Esophagus muscularis mucosa (tissue), 4 donors: ENCODE results near the gene CHPF2. TPM values are rescaled to one million over a fixed set of nuclear protein-coding genes. Genes with fewer than 3 reads are reported as not detected.
A peak's percentile ranks its signal among the peaks of the same experiment; 100 is the strongest.

Experiments used
- DNase-seq: peaks from one replicate; pipeline ENCODE4 v3.0.0-alpha.2; 2017; ENCODE audit errors: extremely low spot score
- H3K27ac ChIP-seq, 4 donors: fragments of 200-600 bp; sonication (generic); replicated peaks in 1 of 4; 1 replicate in 3 of 4; 2 replicates in 1 of 4; pipeline ENCODE4 v1.5.1; 2016 to 2019; ENCODE audit warnings: mild to moderate bottlenecking in 1 of 4
- H3K27me3 ChIP-seq, 4 donors: fragments of 200-600 bp; sonication (generic); one replicate each; pipeline versions ENCODE4 v1.5.1 to v1.6.0; 2016 to 2019
- H3K36me3 ChIP-seq, 4 donors: fragments of 200-600 bp; sonication (generic); one replicate each; pipeline ENCODE4 v1.5.1; 2016 to 2019
- H3K4me1 ChIP-seq, 4 donors: fragments of 200-600 bp; sonication (generic); one replicate each; pipeline ENCODE4 v1.5.1; 2016 to 2019
- H3K4me3 ChIP-seq, 4 donors: fragments of 200-600 bp; sonication (generic); 1 replicate in 2 of 4; 2 replicates in 2 of 4; pipeline ENCODE4 v1.5.1; 2016 to 2019; ENCODE audit warnings: mild to moderate bottlenecking in 4 of 4, moderate library complexity in 1 of 4
- H3K9me3 ChIP-seq, 4 donors: fragments of 200-600 bp; sonication (generic); 1 replicate in 3 of 4; 2 replicates in 1 of 4; pipeline ENCODE4 v1.5.1; 2016 to 2019
- EP300 ChIP-seq: sonication (generic); formaldehyde crosslinking; IDR thresholded peaks from one replicate; pipeline ENCODE4 v1.6.1; 2017; ENCODE audit warnings: antibody characterized with exemption
- POLR2A ChIP-seq: fragments of 450-650 bp; IDR thresholded peaks from one replicate; pipeline ENCODE4 v1.6.1; 2017; ENCODE audit warnings: antibody characterized with exemption, moderate library complexity, mild to moderate bottlenecking, low read depth
- POLR2AphosphoS5 ChIP-seq, 2 donors: sonication (generic); formaldehyde crosslinking; IDR thresholded peaks; one replicate each; pipeline ENCODE4 v1.6.1; 2017; ENCODE audit warnings: antibody characterized with exemption in 2 of 2
- WGBS: methylation state at CpG from one replicate; pipeline ENCODE4 v1.1.5; 2018; 5-methylcytosine and 5-hydroxymethylcytosine counted together
- intact Hi-C: fragments of 100-400 bp; cut with DNase I; formaldehyde crosslinking; loops from one replicate; pipeline ENCODE4 v1.15.1; 2023
- total RNA-seq, 4 donors: library from RNA; depleted of rRNA; stranded (reverse); fragments of >200 nt; gene quantifications; one replicate each; pipeline versions ENCODE4 v1.1.0 to v1.2.1, GENCODE V29; 2016
- TF ChIP-seq, protein P1 (sequence below), 3 experiments: fragments of 200-600 bp in 2 of 3; fragments of 450-650 bp in 1 of 3; sonication (generic) in 2 of 3; IDR thresholded peaks; one replicate each; pipeline ENCODE4 v1.5.1; 2017 to 2019; ENCODE audit warnings: antibody characterized with exemption in 3 of 3, mild to moderate bottlenecking in 2 of 3, moderate library complexity in 1 of 3

Gene CHPF2
- total RNA-seq, 4 donors from 2014 or later: 23.7 to 39.4 (median 26.8) TPM

DNA sequence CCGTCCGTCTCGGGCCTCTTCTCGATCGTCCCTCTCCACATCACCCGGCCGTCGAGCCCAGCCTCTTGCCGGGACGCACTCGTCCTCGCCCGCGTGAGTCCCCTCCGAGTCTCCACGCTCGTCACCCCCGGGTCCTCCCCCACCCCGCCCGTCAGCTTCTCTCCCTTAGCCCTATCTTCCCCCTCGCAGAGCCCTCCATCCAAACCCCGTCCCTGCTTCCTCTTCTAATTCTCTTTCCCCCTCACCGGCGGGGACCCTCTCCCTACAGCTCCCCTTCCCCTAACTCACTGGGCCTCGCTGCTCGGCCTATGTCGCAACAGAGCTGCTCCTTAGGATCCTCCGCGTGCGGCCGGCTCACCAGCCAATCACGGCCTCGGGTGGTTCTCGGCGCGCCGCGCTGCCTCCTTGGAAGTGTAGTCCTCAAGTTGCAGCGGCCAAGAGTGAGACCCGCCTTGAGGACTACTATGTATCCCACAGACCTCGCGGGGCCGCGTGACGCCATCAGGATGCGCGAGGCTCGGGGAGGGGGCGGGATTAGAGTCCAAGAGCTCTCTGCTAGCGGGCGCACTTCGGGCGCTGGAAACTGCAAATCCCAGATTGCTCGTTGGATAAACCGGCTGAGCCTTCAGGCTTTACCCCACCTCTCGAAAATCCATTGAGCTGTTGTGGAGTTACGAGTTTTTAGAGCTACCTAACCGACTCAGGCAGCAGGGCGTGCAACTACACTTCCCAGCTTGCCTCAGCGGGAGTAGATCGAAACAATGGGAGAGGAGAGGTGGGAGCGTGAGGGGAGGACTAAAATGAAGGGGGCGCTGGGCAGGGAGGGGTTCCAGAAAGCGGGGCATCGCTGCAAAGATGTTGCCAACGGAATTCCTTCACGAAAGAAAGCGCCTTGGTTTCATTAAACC, 5.2 kb upstream of the CHPF2 start, which contains the start of gene ABCF2:
Gene ABCF2, minus strand, starts transcription at position 331 of the 908 bp plus-strand sequence. CDS start 747 bp downstream, outside the sequence.
- intact Hi-C loops: no loop called here
- WGBS: under 1% methylated on average over 55 of the region's 68 CpGs
- TF ChIP-seq, protein P1, sequence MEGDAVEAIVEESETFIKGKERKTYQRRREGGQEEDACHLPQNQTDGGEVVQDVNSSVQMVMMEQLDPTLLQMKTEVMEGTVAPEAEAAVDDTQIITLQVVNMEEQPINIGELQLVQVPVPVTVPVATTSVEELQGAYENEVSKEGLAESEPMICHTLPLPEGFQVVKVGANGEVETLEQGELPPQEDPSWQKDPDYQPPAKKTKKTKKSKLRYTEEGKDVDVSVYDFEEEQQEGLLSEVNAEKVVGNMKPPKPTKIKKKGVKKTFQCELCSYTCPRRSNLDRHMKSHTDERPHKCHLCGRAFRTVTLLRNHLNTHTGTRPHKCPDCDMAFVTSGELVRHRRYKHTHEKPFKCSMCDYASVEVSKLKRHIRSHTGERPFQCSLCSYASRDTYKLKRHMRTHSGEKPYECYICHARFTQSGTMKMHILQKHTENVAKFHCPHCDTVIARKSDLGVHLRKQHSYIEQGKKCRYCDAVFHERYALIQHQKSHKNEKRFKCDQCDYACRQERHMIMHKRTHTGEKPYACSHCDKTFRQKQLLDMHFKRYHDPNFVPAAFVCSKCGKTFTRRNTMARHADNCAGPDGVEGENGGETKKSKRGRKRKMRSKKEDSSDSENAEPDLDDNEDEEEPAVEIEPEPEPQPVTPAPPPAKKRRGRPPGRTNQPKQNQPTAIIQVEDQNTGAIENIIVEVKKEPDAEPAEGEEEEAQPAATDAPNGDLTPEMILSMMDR (IDR thresholded peaks at IDR 0.05): peak in 1 of 3 experiments; percentile 18
- no peak for TF ChIP-seq POLR2A
- TF ChIP-seq EP300: no peak
- peak; percentile 88 to 89 for TF ChIP-seq POLR2AphosphoS5 (IDR thresholded peaks at IDR 0.05)
- peak; percentile 100 for DNase-seq
- Histone ChIP-seq H3K4me3 (peak within 1 kb of the TSS; percentile 73 to 85 (median 80)), H3K27me3 (no peaks in the 10 kb centered on the region), H3K4me1 (peaks cover 32 to 33% (median 32%) of the 10 kb centered on the region in 4 donors), H3K36me3 (peaks cover 21 to 29% (median 28%) of the 10 kb centered on the region in 4 donors), H3K9me3 (no peaks in the 10 kb centered on the region), H3K27ac (peak within 1 kb of the TSS; percentile 74 to 85 (median 80))

DNA sequence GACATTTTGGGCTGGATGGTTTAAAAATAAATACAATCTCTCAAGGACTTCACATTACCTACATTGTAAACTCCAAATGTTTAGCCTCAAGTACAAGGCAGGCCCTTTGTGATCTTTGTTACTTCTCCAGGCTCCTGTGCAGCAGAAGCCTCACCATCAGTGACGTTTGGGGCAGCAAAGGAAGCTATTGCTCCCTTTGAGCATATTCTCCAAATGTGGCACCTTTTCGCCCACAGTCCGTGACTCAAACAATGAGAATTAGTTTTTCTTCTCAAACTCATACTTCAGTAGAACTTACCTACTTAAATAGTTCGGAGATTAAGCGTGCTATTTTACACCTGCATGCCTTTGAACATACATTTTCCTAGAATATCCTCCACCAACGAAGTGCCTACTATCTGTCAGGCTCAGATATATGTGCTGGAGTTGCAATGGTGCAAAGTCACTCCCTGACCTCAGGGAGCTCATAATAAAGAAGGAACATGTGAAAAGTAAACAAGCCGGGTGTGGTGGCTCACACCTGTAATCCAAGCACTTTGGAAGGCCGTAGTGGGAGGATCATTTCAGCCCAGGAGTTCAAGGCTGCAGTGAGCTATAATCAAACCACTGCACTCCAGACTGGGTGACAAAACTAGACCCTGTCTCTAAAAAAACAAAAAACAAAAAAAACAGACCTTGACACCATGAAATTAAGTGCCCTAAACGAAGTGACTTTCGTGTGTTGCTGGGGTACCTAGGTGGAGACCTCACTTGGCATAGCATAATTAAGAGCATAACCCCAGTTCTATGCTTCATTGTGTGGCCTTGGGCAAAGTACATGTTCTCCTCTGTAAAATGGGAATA, 4.0 kb upstream of the CHPF2 start:
- WGBS: 71% methylated on average over 10 of the region's 10 CpGs
- H3K4me1 ChIP-seq: peaks cover 36 to 40% (median 38%) of the 10 kb centered on the region in 4 donors
- no peak for DNase-seq
- no peaks in the 10 kb centered on the region for H3K9me3 ChIP-seq
- intact Hi-C loops: no loop called here
- H3K27ac ChIP-seq: peak overlapping the region; percentile 70 to 85 (median 76)
- no peak for TF ChIP-seq POLR2AphosphoS5 (IDR thresholded peaks at IDR 0.05)
- TF ChIP-seq, protein P1 (IDR thresholded peaks at IDR 0.05): no peak
- peak overlapping the region; percentile 73 to 85 (median 80) for H3K4me3 ChIP-seq
- peaks cover 11 to 18% (median 17%) of the 10 kb centered on the region in 4 donors for H3K36me3 ChIP-seq
- H3K27me3 ChIP-seq: no peaks in the 10 kb centered on the region

DNA sequence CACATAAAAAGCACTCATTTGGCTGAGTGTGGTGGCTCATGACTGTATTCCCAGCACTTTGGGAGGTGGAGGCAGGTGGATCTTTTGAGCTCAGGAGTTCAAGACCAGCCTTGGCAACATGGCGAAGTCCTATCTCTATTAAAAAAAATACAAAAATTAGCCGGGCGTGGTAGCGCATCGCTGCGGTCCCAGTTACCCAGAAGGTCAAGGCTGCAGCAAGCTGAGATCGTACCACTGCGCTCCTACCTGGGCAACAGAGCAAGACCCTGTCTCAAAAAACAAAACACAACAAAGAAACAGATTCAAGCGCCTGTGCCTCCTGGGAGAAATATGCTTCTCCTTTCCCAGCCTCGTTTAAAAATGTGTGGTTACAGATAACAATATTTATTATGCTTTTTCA, 3.0 kb upstream of the CHPF2 start:
- Histone ChIP-seq H3K4me3 (no peak overlapping the region), H3K27me3 (no peaks in the 10 kb centered on the region), H3K9me3 (no peaks in the 10 kb centered on the region), H3K27ac (no peak overlapping the region), H3K4me1 (peaks cover 45 to 50% (median 48%) of the 10 kb centered on the region in 4 donors), H3K36me3 (peaks cover 4 to 8% (median 8%) of the 10 kb centered on the region in 4 donors)
- no peak for DNase-seq
- TF ChIP-seq, protein P1 (IDR thresholded peaks at IDR 0.05): no peak
- no peak for TF ChIP-seq POLR2AphosphoS5 (IDR thresholded peaks at IDR 0.05)
- TF ChIP-seq POLR2A: no peak
- no peak for TF ChIP-seq EP300
- 92% methylated on average over 10 of the region's 10 CpGs for WGBS
- intact Hi-C loops: no loop called here

DNA sequence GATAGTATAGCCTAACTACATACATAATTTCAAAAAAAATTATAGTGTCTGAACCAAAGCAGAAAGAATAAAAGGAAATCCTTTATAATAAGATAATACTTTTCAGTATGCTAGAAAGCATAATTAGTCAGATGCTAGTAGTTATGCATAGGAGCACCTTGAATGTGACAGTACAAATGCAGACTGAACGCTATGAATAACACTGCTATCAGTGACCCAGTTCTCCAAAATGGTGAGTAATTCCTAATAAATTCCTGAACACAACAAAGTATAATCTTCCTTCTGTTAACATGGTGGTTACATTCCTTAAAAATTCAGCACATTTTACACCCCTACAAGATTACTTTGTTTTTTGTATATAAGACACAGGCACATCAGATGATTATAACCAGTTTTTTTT, 1.2 kb upstream of the CHPF2 start:
- no peak overlapping the region for H3K27ac ChIP-seq
- H3K36me3 ChIP-seq: peaks cover 0 to 19% (median 16%) of the 10 kb centered on the region in 4 donors
- no peaks in the 10 kb centered on the region for H3K27me3 ChIP-seq
- no peak for DNase-seq
- 67% methylated on average over 1 of the region's 1 CpG for WGBS
- intact Hi-C loops: no loop called here
- H3K4me3 ChIP-seq: no peak overlapping the region
- TF ChIP-seq, protein P1 (IDR thresholded peaks at IDR 0.05): no peak
- TF ChIP-seq POLR2AphosphoS5 (IDR thresholded peaks at IDR 0.05) (no peak), EP300 (no peak), POLR2A (no peak)
- H3K9me3 ChIP-seq: no peaks in the 10 kb centered on the region
- peaks cover 35 to 55% (median 40%) of the 10 kb centered on the region in 4 donors for H3K4me1 ChIP-seq
